B cell (primary cell): ENCODE results near the gene NDUFAF2. TPM values are rescaled to one million over a fixed set of nuclear protein-coding genes. Genes with fewer than 3 reads are reported as not detected.

Experiments
- ATAC-seq: fragments of 200-7000 bp; cut with Tn5 transposase; one replicate; pipeline ENCODE4 v1.10.0; 2021; ENCODE audit warnings: low read depth, mild to moderate bottlenecking, moderate number of reproducible peaks, moderate library complexity
- CTCF ChIA-PET: fragments of 350-600 bp; sonication (Branson Sonifier 250); formaldehyde crosslinking; loops from one replicate; lab custom pipeline; 2021; ENCODE audit warnings: antibody characterized with exemption, inconsistent platforms; lab: Charles Lee
- POLR2A ChIA-PET: fragments of 350-600 bp; sonication (Branson Sonifier 250); formaldehyde crosslinking; loops from one replicate; lab custom pipeline; 2021; ENCODE audit warnings: antibody characterized with exemption; lab: Charles Lee
- DNase-seq: peaks from one replicate; pipeline ENCODE4 v3.0.0; 2013
- H2AFZ ChIP-seq: 2 replicates; pipeline ENCODE4 v1.6.1; 2012; ENCODE audit warnings: mild to moderate bottlenecking, low read depth, low read length; ENCODE audit not compliant: insufficient read depth, poor library complexity, severe bottlenecking
- H3K27ac ChIP-seq, 2 donors: 1 replicate in 1 of 2; 2 replicates in 1 of 2; pipeline ENCODE4 v1.5.1; 2012 to 2013; ENCODE audit warnings: low read length in 2 of 2, mild to moderate bottlenecking in 2 of 2, moderate library complexity in 1 of 2
- H3K27me3 ChIP-seq, 4 experiments: fragments of 200-600 bp in 1 of 4; sonication (generic) in 1 of 4; replicated peaks in 1 of 4; 1 replicate in 2 of 4; 2 replicates in 2 of 4; pipeline versions ENCODE4 v1.6.1 to v1.7.0; 2013 to 2016; ENCODE audit warnings: low read length in 3 of 4, mild to moderate bottlenecking in 2 of 4, mixed read lengths in 1 of 4, moderate library complexity in 1 of 4; ENCODE audit not compliant: insufficient read depth in 4 of 4, control insufficient read depth in 3 of 4; ENCODE audit errors: control extremely low read depth in 1 of 4
- H3K36me3 ChIP-seq, 2 experiments: replicated peaks in 1 of 2; 1 replicate in 1 of 2; 2 replicates in 1 of 2; pipeline versions ENCODE4 v1.6.1 to v1.7.1; 2013; ENCODE audit warnings: low read length in 1 of 2; ENCODE audit not compliant: insufficient read depth in 2 of 2, control insufficient read depth in 1 of 2; ENCODE audit errors: control extremely low read depth in 1 of 2, extremely low read depth in 1 of 2
- H3K4me1 ChIP-seq, 2 donors: fragments of 200-600 bp in 1 of 2; sonication (generic) in 1 of 2; 1 replicate in 1 of 2; 2 replicates in 1 of 2; pipeline versions ENCODE4 v1.5.1 to v1.6.1; 2013 to 2017; ENCODE audit warnings: low read length in 2 of 2; ENCODE audit not compliant: control insufficient read depth in 2 of 2, insufficient read depth in 2 of 2
- H3K4me2 ChIP-seq: replicated peaks from 2 replicates; pipeline ENCODE3; 2012; ENCODE audit warnings: mild to moderate bottlenecking, low read depth, low read length; ENCODE audit not compliant: poor library complexity, severe bottlenecking
- H3K4me3 ChIP-seq, 5 experiments: fragments of 200-600 bp in 1 of 5; sonication (generic) in 1 of 5; 1 replicate in 3 of 5; 2 replicates in 2 of 5; pipeline versions ENCODE4 v1.5.1 to v1.7.0; 2011 to 2016; ENCODE audit warnings: low read length in 4 of 5, mild to moderate bottlenecking in 4 of 5, low read depth in 2 of 5, control low read depth in 1 of 5, moderate library complexity in 1 of 5; ENCODE audit not compliant: insufficient read depth in 1 of 5; ENCODE audit errors: control extremely low read depth in 1 of 5, extremely low read depth in 1 of 5
- H3K79me2 ChIP-seq: fragments of 200-600 bp; sonication (generic); one replicate; pipeline ENCODE4 v1.6.0; 2016; ENCODE audit warnings: low read length; ENCODE audit not compliant: control insufficient read depth, insufficient read depth
- H3K9ac ChIP-seq: fragments of 200-600 bp; sonication (generic); 2 replicates; pipeline ENCODE4 v1.6.1; 2017; ENCODE audit warnings: mild to moderate bottlenecking, low read length, moderate library complexity
- H3K9me3 ChIP-seq, 3 donors: one replicate each; pipeline versions ENCODE4 v1.6.1 to v1.7.1; 2013; ENCODE audit warnings: low read length in 2 of 3; ENCODE audit not compliant: control insufficient read depth in 2 of 3, insufficient read depth in 1 of 3; ENCODE audit errors: control extremely low read depth in 1 of 3
- H4K20me1 ChIP-seq: 2 replicates; pipeline ENCODE4 v1.6.0; 2012; ENCODE audit warnings: mild to moderate bottlenecking, low read length; ENCODE audit not compliant: insufficient read depth, control insufficient read depth, poor library complexity, severe bottlenecking
- H3K27ac Mint-ChIP-seq: one replicate; pipeline ENCODE4 v1.8.0; 2021; ENCODE audit warnings: mixed read lengths
- H3K27me3 Mint-ChIP-seq: one replicate; pipeline ENCODE4 v1.8.0; 2021; ENCODE audit warnings: mixed read lengths
- H3K4me1 Mint-ChIP-seq: one replicate; pipeline ENCODE4 v1.8.0; 2021; ENCODE audit warnings: mixed read lengths
- H3K4me3 Mint-ChIP-seq: one replicate; pipeline ENCODE4 v1.8.0; 2021; ENCODE audit warnings: mixed read lengths
- H3K9me3 Mint-ChIP-seq: one replicate; pipeline ENCODE4 v1.8.0; 2022; ENCODE audit warnings: mixed read lengths; ENCODE audit not compliant: insufficient read depth
- CTCF ChIP-seq: fragments of 200-600 bp; IDR thresholded peaks from one replicate; pipeline ENCODE4 v1.8.0; 2022; ENCODE audit warnings: antibody characterized with exemption, mild to moderate bottlenecking
- EZH2 ChIP-seq: IDR thresholded peaks from 2 replicates; pipeline ENCODE4 v1.6.1; 2012; ENCODE audit warnings: borderline replicate concordance, low read depth, mild to moderate bottlenecking, moderate library complexity, low read length; ENCODE audit not compliant: insufficient read depth, poor library complexity, severe bottlenecking
- WGBS: methylation state at CpG from one replicate; pipeline ENCODE4 v1.1.5; 2013; ENCODE audit warnings: missing lambda C conversion rate; ENCODE audit not compliant: insufficient coverage; 5-methylcytosine and 5-hydroxymethylcytosine counted together
- intact Hi-C: fragments of 100-400 bp; cut with micrococcal nuclease; formaldehyde crosslinking; loops from one replicate; pipeline ENCODE4 v1.10.0; 2022
- polyA plus RNA-seq: library from polyadenylated mRNA; depleted of rRNA; stranded (reverse); fragments of >200 nt; gene quantifications from 2 replicates; pipeline ENCODE4 v1.2.3, GENCODE V29; 2012
- total RNA-seq, 2 donors: library from RNA; stranded (reverse); fragments of 120-200 nt in 1 of 2; gene quantifications; 1 replicate in 1 of 2; 2 replicates in 1 of 2; pipeline versions ENCODE4 v1.2.3 to v1.2.4, GENCODE V29; 2013 to 2022

NDUFAF2 gene
- total and polyA plus RNA-seq, 2 donors (not counting 1 experiment from before 2014, with no cell fraction given) = 6.3 to 9.7 TPM

GRCh38 chr5:60977956-60978737 is 33.1 kb downstream of the NDUFAF2 start:
- H3K27me3 ChIP-seq = no peaks in the 10 kb centered on the region
- TF ChIP-seq CTCF (no peak), EZH2 (no peak)
- no peaks in the 10 kb centered on the region for H4K20me1 ChIP-seq
- ChIA-PET CTCF (no interaction called here), POLR2A (no interaction called here)
- H3K4me2 ChIP-seq = no peak overlapping the region
- peaks cover 25% of the 10 kb centered on the region for H3K79me2 ChIP-seq
- H3K4me3 ChIP-seq = no peak overlapping the region
- no peaks in the 10 kb centered on the region for H3K36me3 ChIP-seq
- Mint-ChIP-seq H3K27me3 (no peaks in the 10 kb centered on the region), H3K4me1 (peaks cover under 1% of the 10 kb centered on the region), H3K9me3 (peaks cover 2% of the 10 kb centered on the region), H3K4me3 (no peak overlapping the region), H3K27ac (no peak overlapping the region)
- H3K9me3 ChIP-seq = peaks cover 0 to 5% (median 0%) of the 10 kb centered on the region in 3 donors
- no peak overlapping the region for H2AFZ ChIP-seq
- H3K9ac ChIP-seq = no peak overlapping the region
- WGBS = 98% methylated on average over 7 of the region's 9 CpGs
- intact Hi-C loops = no loop called here
- ATAC-seq (no peak), DNase-seq (no peak)
- H3K4me1 ChIP-seq = no peaks in the 10 kb centered on the region
- H3K27ac ChIP-seq = no peak overlapping the region

GRCh38 chr5:60978968-60979367 is 34.0 kb downstream of the NDUFAF2 start:
- 93% methylated on average over 1 of the region's 1 CpG for WGBS
- Histone ChIP-seq H3K9ac (no peak overlapping the region), H2AFZ (no peak overlapping the region), H4K20me1 (no peaks in the 10 kb centered on the region), H3K9me3 (peaks cover 0 to 5% (median 0%) of the 10 kb centered on the region in 3 donors), H3K4me3 (no peak overlapping the region), H3K36me3 (no peaks in the 10 kb centered on the region), H3K27ac (no peak overlapping the region), H3K27me3 (no peaks in the 10 kb centered on the region), H3K4me2 (no peak overlapping the region), H3K79me2 (peaks cover 17% of the 10 kb centered on the region), H3K4me1 (no peaks in the 10 kb centered on the region)
- ATAC-seq (no peak), DNase-seq (no peak)
- no peaks in the 10 kb centered on the region for H3K27me3 Mint-ChIP-seq
- ChIA-PET POLR2A (no interaction called here), CTCF (no interaction called here)
- H3K4me1 Mint-ChIP-seq = no peaks in the 10 kb centered on the region
- H3K4me3 Mint-ChIP-seq = no peak overlapping the region
- peaks cover 2% of the 10 kb centered on the region for H3K9me3 Mint-ChIP-seq
- intact Hi-C loops = no loop called here
- no peak overlapping the region for H3K27ac Mint-ChIP-seq
- no peak for TF ChIP-seq EZH2
- no peak for TF ChIP-seq CTCF
